NCI-H2029 (cell line): ENCODE results near the gene LRP3.

Experiments used
- DNase-seq: peaks from one replicate; lab custom pipeline; 2025; lab: John Stamatoyannopoulos, UW

LRP3 gene

GRCh38 chr19:33238481-33239149 is 44.5 kb downstream of the LRP3 start:
- no peak for DNase-seq

GRCh38 chr19:33239223-33239975 is 45.3 kb downstream of the LRP3 start:
- no peak for DNase-seq

DNA sequence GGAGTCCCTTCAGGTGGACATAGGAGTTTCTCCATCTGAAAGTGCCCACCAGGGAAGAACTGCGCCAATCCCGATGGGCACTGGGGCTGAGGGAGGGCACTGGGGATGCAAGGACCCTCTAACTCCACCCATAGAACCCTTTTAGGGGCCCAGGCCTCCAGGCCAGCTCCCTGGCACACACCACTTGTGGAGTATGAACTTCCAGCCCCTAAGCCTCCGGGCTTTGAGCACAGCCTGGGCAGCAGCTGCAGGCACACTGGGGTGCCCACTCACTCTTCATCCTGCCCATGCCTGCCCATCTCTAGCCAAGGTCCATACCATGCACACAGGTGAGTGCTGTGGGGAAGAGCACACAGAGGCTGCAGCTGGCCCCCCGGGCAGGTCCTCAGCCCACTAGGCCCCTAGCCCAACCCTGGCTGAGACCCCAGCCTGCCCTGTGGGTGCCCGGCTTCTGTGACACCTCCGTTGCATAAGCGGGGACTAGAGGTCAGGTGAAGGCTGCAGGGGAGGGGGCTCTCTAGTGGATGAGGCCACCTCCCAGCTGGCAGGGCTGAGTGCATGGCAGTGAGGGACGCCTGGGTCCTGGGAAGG is 46.1 kb downstream of the LRP3 start:
- no peak for DNase-seq

DNA sequence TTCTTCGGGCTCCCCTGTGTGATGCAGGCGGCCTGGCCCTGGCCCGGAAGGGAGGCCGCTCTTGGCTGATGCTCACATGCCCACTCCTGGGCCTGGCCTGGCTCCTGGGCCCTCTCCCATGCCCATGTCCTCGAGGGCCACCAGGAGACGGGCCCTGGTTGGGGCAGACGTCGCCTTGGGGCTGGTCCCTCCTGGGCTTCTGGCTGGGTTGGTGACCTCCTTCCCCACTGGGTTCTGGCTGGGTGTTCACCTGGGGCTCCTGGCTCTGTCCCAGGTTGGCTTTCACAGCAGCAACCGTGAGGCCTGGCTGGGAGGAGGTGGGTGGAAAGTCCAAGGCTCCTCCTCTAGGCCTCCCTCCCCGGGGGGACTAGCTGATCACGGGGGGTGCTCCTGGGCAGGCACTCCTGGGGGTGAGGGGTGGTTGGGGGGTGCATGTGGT is 47.0 kb downstream of the LRP3 start:
- no peak for DNase-seq

DNA sequence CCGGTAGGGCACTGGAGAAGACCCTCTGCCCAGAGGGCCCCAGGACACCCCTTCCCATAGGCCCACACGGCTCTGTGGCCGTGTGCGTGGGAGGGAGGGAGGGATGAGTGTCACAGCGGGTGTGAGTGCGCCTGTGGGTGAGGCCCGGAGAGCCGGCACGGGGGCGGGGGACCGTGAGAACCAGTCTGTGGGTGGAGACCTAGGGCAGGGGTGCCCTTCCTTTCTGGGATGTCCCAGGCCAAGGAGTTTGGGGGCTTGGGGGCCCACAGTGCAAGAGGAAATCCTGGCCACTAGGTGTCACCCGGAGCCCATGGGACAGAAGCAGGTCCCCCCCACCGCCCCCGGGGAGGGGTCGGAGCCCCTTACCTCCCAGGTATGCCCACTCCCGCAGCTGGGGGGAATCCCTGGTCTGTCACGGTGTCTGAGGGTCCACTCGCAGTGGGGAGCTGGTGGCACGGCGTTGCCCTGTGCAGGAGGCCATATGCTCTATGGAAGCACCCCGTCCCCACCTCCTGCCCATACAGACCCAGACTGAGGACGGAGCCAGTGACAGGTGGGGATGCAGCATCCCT is 47.5 kb downstream of the LRP3 start:
- DNase-seq = no peak

- DNase-seq = no peak
Measured at GRCh38 chr19:33242131-33242530, 48.0 kb downstream of the LRP3 start.

- no peak for DNase-seq
Measured at GRCh38 chr19:33242911-33243310, 48.8 kb downstream of the LRP3 start.

DNA sequence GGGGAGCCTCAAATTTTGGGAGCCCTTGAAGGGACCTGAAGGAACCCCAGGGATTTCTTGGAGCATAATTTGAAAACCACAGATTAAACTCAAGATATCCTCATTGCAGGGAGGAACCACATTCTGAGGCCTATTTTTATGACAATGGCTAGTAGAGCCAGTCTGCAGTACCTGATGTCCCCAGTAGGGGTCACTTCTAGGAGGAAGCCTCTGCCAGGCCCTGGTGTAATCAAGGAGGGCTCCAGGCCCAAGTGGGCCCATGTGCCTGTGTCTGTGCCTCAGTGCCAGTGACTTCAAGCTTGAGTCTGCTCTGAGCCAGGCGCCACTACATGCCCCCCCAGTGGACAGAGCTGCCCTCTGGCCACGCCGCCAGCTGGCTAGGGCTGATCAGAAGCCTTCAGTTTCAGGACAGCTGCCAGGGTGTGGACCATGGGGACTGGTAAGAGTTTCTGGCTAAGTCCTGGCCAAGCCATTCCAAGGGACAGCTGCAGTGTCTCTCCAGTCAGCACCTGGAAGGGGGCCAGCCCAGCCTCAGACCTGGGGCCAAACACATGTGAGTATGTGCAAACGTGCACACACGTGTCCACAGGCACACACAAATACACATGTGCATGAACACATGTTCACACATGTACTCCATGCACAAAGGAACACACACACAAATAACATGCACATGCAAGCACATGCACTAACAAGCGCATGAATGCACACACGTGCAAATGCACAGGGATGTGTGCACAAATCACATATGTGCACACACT is 52.0 kb downstream of the LRP3 start:
- no peak for DNase-seq

- DNase-seq = no peak
Measured at GRCh38 chr19:33246709-33247440, 52.7 kb downstream of the LRP3 start.

- DNase-seq = no peak
Measured at GRCh38 chr19:33247441-33247819, 53.3 kb downstream of the LRP3 start.

DNA sequence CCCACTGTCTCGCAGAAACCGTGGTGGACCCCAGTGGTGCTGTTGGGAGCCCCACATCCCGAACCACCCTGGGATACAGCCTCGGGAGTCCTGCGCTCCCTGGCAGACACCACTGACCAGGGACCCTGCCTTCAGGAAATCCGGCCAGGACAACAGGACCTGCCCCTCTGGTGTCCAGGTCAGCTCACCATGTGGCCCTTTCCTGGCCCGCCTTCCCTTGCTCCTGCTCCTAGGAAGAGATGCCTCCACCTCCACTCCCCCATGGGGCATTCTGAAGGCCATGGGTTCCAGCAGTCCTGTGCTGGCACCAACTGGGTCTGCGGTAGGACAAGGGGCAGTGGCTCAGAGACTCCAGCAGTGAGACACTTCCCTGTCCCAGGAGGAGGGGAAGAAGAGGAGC is 54.0 kb downstream of the LRP3 start:
- DNase-seq = no peak

DNA sequence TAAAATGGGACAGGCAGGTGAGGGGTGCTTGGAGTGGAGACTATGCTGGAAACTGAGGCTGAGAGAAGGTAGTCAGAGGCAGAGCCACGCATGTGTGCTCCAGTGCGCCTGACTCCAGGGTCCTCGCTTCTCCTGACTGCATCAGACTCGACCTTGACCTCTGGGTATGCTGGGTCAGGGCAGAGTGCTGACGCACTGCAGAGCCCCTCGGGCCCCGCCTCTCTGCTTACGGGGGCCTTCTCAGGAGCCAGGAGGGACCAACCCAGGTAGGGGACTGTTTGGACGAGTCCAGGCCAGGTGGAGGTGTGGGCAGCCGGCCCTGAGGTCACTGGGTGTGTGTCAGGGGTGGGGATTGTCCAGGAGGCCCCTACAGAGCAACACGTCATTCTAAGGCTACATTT is 54.4 kb downstream of the LRP3 start:
- no peak for DNase-seq

GRCh38 chr19:33248954-33249613 is 55.0 kb downstream of the LRP3 start:
- DNase-seq = no peak

DNA sequence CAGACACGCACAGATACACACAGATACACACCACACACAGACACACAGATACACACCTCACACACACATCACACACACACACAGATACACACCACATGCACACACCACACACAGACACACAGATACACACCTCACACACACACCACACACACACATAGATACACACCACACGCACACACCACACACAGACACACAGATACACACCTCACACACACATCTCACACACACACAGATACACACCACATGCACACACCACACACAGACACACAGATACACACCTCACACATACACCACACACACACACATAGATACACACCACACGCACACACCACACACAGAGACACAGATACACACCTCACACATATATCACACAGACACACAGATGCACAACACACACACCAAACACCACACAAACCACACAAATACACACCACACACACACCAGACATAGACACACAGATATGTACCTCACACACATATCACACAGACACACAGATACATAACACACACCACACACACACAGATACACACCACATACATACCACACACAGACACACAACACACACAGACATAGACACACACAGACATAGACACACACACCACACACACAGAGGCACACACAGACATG is 55.7 kb downstream of the LRP3 start:
- DNase-seq = no peak

- DNase-seq = no peak
Measured at GRCh38 chr19:33250500-33250899, 56.4 kb downstream of the LRP3 start.

DNA sequence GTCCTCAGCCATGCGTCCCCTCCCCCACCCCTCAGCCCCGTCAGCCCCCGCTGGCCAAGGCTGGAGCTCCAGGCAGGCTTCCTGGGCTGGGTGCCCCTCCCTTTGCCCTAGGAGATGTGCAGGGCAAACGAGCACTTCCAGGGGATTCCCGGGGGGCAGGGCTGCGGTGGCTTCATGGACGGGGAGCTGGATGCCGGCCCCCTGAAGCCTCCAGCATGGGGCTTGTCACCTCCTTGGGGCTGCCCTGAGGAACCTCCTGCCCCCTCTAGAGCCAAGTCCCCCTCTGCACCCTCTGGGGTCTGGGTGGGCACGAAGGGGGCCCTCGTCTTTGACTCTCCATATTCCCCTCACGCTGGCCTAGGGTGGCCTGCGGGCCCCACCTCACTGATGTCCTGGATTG is 56.9 kb downstream of the LRP3 start:
- no peak for DNase-seq

DNA sequence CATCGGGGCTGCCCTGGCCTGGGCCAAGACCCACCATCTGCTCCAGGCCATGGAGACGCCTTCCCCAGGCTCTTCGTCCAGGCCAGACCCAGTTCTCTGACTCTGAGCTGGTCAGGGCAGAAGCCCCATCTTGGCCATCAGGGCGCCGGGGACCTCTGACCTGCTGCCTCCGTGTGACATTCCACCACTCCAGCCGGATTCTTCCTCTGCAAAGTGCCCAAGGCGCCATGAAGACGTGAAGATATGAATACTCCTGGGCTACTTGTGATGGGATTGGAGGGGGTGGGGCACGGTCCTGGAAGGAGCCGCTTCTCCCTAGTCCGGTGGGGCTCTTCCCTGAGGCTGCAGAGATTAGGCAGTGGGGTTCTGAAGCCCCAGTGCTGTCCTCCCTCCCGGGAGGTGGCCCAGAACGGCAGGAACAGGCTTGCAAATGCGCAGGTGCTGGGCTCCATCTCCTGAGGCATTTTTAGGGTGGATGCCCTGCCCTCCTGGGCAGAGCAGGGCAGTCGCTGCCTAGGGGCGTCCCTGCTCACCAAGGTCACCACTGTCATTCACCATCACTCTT is 57.5 kb downstream of the LRP3 start:
- no peak for DNase-seq

DNA sequence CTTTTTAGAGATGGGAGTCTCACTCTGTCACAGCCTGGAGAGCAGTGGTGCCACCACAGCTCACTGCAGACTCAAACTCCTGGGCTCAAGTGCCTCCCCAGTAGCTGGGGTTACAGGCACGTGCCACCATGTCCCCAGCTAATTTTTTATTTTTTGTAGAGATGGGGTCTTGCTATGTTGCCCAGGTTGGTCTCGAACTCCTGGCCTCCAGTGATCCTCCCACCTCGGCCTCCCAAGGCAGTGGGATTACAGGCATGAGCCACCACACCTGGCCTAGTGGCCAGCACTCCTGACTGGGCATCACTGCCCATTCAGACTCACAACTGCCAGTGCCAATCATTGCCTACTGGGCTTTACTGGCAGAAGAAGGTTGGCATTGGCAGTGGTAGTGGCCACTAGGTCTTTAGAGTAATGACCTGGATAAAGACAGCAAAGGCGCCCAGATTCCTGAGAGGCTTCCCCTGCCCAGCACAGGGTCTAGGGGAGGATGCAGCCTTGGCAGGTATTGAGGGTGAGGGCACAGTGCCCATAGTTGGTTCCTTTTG is 58.4 kb downstream of the LRP3 start:
- no peak for DNase-seq

DNA sequence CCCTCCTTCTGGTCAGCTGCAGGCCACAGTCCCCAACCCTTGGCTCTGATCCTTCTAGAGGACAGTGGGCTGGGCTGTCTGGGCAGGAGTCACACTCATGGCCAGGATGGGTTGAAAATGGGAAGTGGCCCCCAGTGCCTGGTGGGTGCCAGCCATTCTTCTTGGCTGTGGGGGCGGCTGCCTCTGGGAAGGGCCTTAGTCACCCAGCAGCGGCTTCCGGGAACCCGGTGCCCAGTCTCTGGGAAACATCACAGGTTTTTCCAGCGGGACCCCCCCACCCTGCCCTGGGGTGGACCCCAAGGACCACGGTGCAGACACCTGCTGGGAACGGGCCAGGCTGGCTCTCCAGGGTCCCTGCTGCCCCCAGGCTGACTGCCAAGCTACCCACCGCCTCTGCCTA is 58.8 kb downstream of the LRP3 start:
- no peak for DNase-seq

DNA sequence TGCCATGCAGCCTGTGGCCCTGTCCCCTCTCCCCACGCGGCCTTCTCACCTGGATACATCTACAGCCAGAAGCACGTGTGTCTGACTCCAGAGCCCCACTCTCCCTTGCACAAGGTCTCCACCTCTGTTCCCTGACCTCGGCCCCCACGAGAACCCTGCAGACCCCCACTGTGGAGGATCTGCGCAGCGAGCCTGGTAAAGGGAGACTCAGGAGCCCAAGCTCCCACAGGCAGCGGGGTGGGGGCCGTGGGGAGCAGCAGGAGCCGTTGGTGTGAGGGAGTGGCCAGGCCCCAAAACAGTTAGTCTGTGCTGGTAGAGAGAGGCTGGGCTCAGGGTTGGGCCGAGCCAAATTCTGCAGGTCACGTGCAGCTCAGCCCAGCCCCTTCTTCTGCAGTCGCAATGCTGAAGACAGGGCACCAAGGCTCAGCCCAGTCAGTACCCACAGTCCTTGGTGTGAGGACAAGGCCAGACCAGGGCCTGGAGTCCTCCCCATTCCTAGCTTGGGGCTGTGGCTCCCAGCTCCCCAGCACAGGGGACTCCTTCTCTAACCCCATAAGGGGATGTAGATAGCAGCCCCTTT is 60.2 kb downstream of the LRP3 start:
- no peak for DNase-seq
